DND-41 (cell line): ENCODE measurements around the gene BBS4.
A peak's percentile ranks its signal among the peaks of the same experiment; 100 is the strongest.
"Not testable (repeated sequence)": the region's sequence is repeated elsewhere in the genome, so short reads cannot be mapped to it uniquely, and the experiment has no call there.

Experiments
- ATAC-seq: fragments of 200-7000 bp; cut with Tn5 transposase; 3 replicates; pipeline ENCODE4 v1.9.1; 2021; ENCODE audit warnings: low read depth; ENCODE audit not compliant: insufficient read depth
- DNase-seq: peaks from one replicate; pipeline ENCODE4 v3.0.0-alpha.2; 2020
- H2AFZ ChIP-seq: 2 replicates; pipeline ENCODE4 v1.6.0; 2012; ENCODE audit warnings: low read depth, low read length
- H3K27ac ChIP-seq: 2 replicates; pipeline ENCODE4 v1.5.1; 2012; ENCODE audit warnings: low read length, inconsistent platforms
- H3K27me3 ChIP-seq: fragments of 200-600 bp; sonication (generic); 2 replicates; pipeline ENCODE4 v1.6.0; 2012; ENCODE audit warnings: low read length, mild to moderate bottlenecking, inconsistent platforms; ENCODE audit not compliant: insufficient read depth, poor library complexity
- H3K36me3 ChIP-seq: 2 replicates; pipeline ENCODE4 v1.5.1; 2012; ENCODE audit warnings: low read length, inconsistent platforms; ENCODE audit not compliant: insufficient read depth
- H3K4me1 ChIP-seq: 2 replicates; pipeline ENCODE4 v1.5.1; 2012; ENCODE audit warnings: mild to moderate bottlenecking, low read length; ENCODE audit not compliant: insufficient read depth
- H3K4me2 ChIP-seq: 2 replicates; pipeline ENCODE4 v1.6.0; 2012; ENCODE audit warnings: mild to moderate bottlenecking, moderate library complexity, low read length, inconsistent platforms; ENCODE audit not compliant: insufficient read depth
- H3K4me3 ChIP-seq, 2 experiments: fragments of 200-600 bp in 1 of 2; shearing (Covaris generic) in 1 of 2; 2 replicates each; pipeline ENCODE4 v1.5.1; 2012 to 2016; ENCODE audit warnings: inconsistent platforms in 2 of 2, low read length in 2 of 2, mild to moderate bottlenecking in 2 of 2, low read depth in 1 of 2, moderate library complexity in 1 of 2
- H3K79me2 ChIP-seq: 2 replicates; pipeline ENCODE4 v1.6.0; 2012; ENCODE audit warnings: low read length, inconsistent platforms; ENCODE audit not compliant: insufficient read depth
- H3K9ac ChIP-seq: 2 replicates; pipeline ENCODE4 v1.6.0; 2012; ENCODE audit warnings: low read depth, mild to moderate bottlenecking, inconsistent platforms, low read length, moderate library complexity
- H3K9me3 ChIP-seq: 2 replicates; pipeline ENCODE4 v1.5.1; 2012; ENCODE audit warnings: low read length, moderate library complexity, mild to moderate bottlenecking, inconsistent platforms; ENCODE audit not compliant: insufficient read depth, severe bottlenecking
- H4K20me1 ChIP-seq: 2 replicates; pipeline ENCODE4 v1.6.0; 2012; ENCODE audit warnings: low read length; ENCODE audit not compliant: insufficient read depth
- TF ChIP-seq, protein P1 (sequence below): IDR thresholded peaks from 2 replicates; pipeline ENCODE4 v1.5.1; 2012; ENCODE audit warnings: borderline replicate concordance, low read length, moderate library complexity, mild to moderate bottlenecking; ENCODE audit not compliant: poor library complexity, severe bottlenecking; ENCODE audit errors: extremely low read depth

The BBS4 gene

DNA sequence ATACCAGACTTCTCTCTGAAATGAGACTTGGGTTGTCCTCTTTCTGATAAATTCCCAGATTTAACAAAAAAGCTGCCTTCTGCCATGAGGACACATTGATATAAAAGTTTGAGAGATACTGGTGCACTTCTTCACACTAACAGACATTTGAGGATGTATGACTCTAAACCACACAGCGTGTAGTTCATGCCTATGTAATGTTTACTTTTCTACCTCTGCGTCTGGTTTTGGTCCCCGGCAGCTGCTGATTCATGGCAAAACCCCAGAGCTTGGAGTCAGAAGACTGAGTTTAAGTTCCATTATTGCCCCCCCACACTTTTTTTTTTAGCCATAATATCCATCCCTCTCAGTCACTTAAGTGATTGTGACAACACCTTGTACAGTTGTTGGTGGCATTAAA, 30.0 kb upstream of the BBS4 start:
- DNase-seq, H2AFZ ChIP-seq, H3K79me2 ChIP-seq: not testable (repeated sequence)

DNA sequence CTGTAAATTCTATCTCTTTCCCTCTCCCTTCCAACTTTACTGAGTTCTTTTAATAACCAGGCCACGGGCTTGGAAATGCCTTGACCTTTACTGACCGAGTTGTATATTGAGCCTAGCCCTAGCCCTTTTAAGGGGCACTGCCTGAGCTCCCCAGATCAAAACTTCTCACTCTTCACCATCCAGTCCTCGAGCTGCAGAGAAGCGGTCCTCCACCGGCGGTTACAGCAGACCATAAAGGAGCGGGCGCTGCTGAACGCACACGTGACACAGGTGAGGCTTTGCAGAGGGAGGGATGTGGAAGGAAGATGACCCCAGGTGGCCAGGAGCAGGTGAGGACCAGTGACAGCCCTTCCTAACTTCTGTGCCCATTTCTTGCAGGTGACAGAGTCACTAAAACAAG, 24.9 kb upstream of the BBS4 start:
- not testable (repeated sequence) for DNase-seq, H3K9ac ChIP-seq, H3K9me3 ChIP-seq, H3K27ac ChIP-seq, H2AFZ ChIP-seq, H3K4me2 ChIP-seq, H4K20me1 ChIP-seq, H3K27me3 ChIP-seq, H3K4me1 ChIP-seq, H3K4me3 ChIP-seq, H3K36me3 ChIP-seq, H3K79me2 ChIP-seq, ATAC-seq

More for the DNA sequence above, 30.0 kb upstream of the BBS4 start:
- ATAC-seq, H3K4me2 ChIP-seq, H3K4me1 ChIP-seq, H3K27ac ChIP-seq, H4K20me1 ChIP-seq, H3K27me3 ChIP-seq, H3K36me3 ChIP-seq, H3K4me3 ChIP-seq, H3K9ac ChIP-seq, H3K9me3 ChIP-seq: not testable (repeated sequence)

DNA sequence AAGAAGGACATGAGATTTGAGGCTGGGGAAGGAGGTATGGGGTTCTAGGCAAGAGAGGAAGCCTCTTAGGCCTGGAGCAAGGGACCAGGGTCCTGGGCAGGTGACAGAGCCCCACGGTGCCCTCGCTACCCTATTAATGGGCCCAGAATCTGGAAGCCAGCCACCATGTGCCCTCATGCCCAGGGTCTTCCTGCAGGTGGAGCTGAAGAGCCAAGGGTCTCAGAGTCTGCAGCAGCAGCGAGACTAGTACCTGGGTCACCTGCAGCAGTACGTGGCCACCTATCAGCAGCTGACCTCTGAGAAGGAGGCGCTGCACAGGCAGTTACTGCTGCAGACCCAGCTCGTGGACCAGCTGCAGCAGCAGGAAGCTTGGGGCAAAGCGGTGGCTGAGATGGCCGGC, 22.1 kb upstream of the BBS4 start:
- not testable (repeated sequence) for H3K9me3 ChIP-seq, H3K36me3 ChIP-seq, H3K4me1 ChIP-seq, H4K20me1 ChIP-seq, DNase-seq, H3K9ac ChIP-seq, H3K79me2 ChIP-seq, H3K4me2 ChIP-seq, H2AFZ ChIP-seq, H3K4me3 ChIP-seq, H3K27me3 ChIP-seq, H3K27ac ChIP-seq, ATAC-seq

DNA sequence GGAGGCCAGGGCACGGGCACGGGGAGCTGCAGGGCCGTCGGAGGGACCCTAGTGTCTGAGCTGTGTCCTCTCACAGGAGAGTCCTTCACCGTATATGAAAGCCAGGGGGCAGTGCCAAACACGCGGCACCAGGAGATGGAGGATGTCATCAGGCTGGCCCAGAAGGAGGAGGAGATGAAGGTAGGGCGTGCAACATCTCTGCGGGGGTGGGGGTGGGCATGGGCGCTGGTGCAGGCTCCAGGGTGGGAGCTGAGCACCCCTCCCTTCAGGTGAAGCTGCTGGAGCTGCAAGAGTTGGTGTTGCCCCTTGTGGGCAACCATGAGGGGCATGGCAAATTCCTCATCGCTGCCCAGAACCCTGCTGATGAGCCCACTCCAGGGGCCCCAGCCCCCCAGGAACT, 20.3 kb upstream of the BBS4 start:
- ATAC-seq, DNase-seq, H3K4me1 ChIP-seq, H3K27ac ChIP-seq, H3K36me3 ChIP-seq, H3K27me3 ChIP-seq, H3K79me2 ChIP-seq, H3K9me3 ChIP-seq, H3K4me3 ChIP-seq, H2AFZ ChIP-seq, H4K20me1 ChIP-seq, H3K4me2 ChIP-seq, H3K9ac ChIP-seq: not testable (repeated sequence)

DNA sequence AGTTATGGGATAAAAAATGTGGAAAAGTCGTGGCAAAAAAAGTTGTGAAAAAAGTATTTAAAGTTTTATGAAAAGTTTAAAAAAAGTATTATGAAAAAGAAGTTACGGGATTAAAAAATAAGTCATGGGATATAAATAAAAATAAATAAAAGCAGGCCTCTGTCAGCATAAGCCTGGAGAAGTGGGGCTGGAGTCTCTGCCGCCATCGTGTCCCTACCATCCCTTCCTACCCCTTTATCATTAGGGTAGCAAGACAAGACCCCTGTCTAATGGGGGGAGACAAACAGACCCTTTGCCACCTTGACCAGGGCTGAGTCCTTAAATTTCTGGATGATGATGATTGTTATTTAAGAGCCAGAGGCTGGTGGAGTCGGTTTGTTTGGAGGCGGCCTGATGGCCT, 16.2 kb upstream of the BBS4 start:
- H3K27ac ChIP-seq, H3K9me3 ChIP-seq, ATAC-seq, H3K4me1 ChIP-seq, H3K36me3 ChIP-seq, H4K20me1 ChIP-seq, H2AFZ ChIP-seq, H3K79me2 ChIP-seq, H3K27me3 ChIP-seq, H3K4me3 ChIP-seq, H3K4me2 ChIP-seq, DNase-seq, H3K9ac ChIP-seq: not testable (repeated sequence)

DNA sequence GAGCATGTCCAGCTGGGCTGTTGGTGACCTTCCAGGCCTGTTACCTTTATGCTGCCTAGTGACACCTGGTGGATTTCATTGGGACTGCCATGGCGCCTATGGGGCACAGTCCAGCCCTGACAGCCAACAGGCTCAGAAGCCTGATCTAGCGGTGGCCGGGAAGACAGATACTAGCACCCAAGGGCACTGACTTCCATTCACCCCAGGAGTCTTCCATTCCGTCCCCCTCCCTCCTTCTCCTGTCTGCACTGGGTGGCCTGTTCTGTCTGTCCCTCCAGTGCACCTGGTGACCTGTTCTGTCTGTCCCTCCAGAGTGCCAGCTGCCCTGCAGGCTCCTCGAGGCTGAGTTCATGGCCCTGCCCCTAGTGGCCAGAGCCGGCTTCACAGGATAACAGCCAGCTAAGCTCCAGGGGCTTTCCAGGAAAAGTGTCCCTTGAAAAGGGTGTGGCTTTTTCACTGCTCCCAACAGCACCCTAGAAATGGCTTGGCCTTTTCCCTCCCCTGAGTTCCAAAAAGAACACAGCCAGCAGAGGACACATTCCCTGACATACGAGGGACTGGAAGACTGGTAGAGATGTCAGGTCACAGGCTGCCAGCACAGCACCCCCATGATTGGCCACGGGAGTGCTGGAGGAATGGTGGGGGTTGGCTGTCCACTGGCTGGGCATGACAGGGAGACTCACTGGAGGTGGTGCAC, 15.2 kb upstream of the BBS4 start:
- H3K4me1 ChIP-seq, H3K27me3 ChIP-seq, H3K36me3 ChIP-seq, H3K9ac ChIP-seq, H3K79me2 ChIP-seq, H3K4me3 ChIP-seq, H3K9me3 ChIP-seq, H4K20me1 ChIP-seq, H2AFZ ChIP-seq, H3K27ac ChIP-seq, H3K4me2 ChIP-seq: not testable (repeated sequence)
- ATAC-seq (peak; percentile 63; the same call in 2 of the 3 replicates), DNase-seq (peak; percentile 40)
- TF ChIP-seq, protein P1, sequence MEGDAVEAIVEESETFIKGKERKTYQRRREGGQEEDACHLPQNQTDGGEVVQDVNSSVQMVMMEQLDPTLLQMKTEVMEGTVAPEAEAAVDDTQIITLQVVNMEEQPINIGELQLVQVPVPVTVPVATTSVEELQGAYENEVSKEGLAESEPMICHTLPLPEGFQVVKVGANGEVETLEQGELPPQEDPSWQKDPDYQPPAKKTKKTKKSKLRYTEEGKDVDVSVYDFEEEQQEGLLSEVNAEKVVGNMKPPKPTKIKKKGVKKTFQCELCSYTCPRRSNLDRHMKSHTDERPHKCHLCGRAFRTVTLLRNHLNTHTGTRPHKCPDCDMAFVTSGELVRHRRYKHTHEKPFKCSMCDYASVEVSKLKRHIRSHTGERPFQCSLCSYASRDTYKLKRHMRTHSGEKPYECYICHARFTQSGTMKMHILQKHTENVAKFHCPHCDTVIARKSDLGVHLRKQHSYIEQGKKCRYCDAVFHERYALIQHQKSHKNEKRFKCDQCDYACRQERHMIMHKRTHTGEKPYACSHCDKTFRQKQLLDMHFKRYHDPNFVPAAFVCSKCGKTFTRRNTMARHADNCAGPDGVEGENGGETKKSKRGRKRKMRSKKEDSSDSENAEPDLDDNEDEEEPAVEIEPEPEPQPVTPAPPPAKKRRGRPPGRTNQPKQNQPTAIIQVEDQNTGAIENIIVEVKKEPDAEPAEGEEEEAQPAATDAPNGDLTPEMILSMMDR = peak; percentile 59
